Measurements from ENCODE around the gene GRIPAP1.

GRIPAP1 gene

GRCh38 chrX:48934581-48935300 lies 67.3 kb downstream of the GRIPAP1 start:
- DNase-seq (ENCODE audit: extremely low spot score, insufficient read length, low read depth): no peak
- FAIRE-seq: no peak

- DNase-seq (ENCODE audit: extremely low spot score, insufficient read length, low read depth): no peak
- peak; percentile 86 for FAIRE-seq
These were observed 68.3 kb downstream of the GRIPAP1 start for GRCh38 chrX:48933757-48934156.

- DNase-seq (ENCODE audit: extremely low spot score, insufficient read length, low read depth) (no peak), FAIRE-seq (no peak)
These were observed 74.2 kb downstream of the GRIPAP1 start for GRCh38 chrX:48927736-48928382.

- DNase-seq (ENCODE audit: extremely low spot score, insufficient read length, low read depth) (no peak), FAIRE-seq (no peak)
These were observed 74.9 kb downstream of the GRIPAP1 start for GRCh38 chrX:48927123-48927522.

GRCh38 chrX:48924270-48924669 lies 77.8 kb downstream of the GRIPAP1 start:
- FAIRE-seq (no peak), DNase-seq (ENCODE audit: extremely low spot score, insufficient read length, low read depth) (no peak)

GRCh38 chrX:48923771-48924170 lies 78.3 kb downstream of the GRIPAP1 start:
- DNase-seq (ENCODE audit: extremely low spot score, insufficient read length, low read depth): no peak
- FAIRE-seq: no peak

All from GM18507 (cell line).